Measurements from ENCODE around the gene KRTAP1-3.
"Not testable (repeated sequence)": the region's sequence is repeated elsewhere in the genome, so short reads cannot be mapped to it uniquely, and the experiment has no call there.

Gene KRTAP1-3

DNA sequence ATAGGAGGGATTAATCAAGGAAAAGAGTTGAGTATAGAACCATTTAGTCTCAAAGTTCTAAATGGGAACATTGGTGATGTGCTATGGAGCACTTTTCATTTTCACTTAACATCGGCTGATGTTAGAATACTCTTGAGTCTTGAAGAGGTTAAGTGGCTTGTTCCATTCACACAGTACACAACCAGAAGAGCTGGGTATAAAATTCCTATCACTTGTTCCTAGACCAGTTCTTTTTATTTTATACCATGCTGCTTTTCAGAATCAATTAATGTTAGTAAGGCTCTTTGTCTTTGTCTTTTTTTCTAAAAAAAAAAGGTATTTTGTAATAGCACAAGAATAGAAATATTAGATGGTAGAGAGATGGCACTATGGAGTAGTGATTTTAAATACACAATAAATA, 8.3 kb upstream of the KRTAP1-3 start:
- no peak overlapping the region for H3K27ac ChIP-seq
- TF ChIP-seq ZFX (IDR thresholded peaks at IDR 0.05) = no peak
- TF ChIP-seq, protein P1, sequence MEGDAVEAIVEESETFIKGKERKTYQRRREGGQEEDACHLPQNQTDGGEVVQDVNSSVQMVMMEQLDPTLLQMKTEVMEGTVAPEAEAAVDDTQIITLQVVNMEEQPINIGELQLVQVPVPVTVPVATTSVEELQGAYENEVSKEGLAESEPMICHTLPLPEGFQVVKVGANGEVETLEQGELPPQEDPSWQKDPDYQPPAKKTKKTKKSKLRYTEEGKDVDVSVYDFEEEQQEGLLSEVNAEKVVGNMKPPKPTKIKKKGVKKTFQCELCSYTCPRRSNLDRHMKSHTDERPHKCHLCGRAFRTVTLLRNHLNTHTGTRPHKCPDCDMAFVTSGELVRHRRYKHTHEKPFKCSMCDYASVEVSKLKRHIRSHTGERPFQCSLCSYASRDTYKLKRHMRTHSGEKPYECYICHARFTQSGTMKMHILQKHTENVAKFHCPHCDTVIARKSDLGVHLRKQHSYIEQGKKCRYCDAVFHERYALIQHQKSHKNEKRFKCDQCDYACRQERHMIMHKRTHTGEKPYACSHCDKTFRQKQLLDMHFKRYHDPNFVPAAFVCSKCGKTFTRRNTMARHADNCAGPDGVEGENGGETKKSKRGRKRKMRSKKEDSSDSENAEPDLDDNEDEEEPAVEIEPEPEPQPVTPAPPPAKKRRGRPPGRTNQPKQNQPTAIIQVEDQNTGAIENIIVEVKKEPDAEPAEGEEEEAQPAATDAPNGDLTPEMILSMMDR (conservative IDR thresholded peaks at IDR 0.05) = no peak

GRCh38 chr17:41040783-41041571, 6.3 kb upstream of the KRTAP1-3 start, which contains the start of gene KRTAP1-1:
Gene KRTAP1-1, minus strand, starts transcription at chr17:41041450. Its CDS starts 53 bp downstream, at chr17:41041397.
- H3K27ac ChIP-seq = not testable (repeated sequence)

DNA sequence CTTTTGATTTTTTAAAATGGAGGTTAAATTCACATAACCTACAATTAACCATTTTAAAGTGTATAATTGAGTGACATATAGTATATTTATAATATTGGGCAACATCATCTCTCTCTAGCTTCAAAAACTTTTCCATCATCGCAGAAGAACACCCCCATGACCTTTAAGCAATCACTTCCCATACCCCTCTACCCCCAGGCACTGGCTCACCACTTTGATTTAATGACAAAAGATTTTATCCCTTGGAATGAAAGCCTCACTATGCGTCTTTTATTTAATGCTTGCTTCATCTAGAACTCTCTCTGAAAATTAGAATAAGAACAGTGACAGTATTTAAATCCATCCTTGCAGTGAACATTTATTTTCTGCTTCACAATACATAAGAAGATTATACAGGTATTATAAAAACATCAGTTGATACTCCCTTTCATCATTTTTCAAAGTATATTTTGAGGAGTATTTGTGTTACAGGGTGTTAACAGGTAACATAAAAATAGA, 3.2 kb upstream of the KRTAP1-3 start:
- H3K27ac ChIP-seq = no peak overlapping the region
- TF ChIP-seq ZFX (IDR thresholded peaks at IDR 0.05) = no peak
- TF ChIP-seq, protein P1 (conservative IDR thresholded peaks at IDR 0.05) = no peak

- TF ChIP-seq, protein P1 (conservative IDR thresholded peaks at IDR 0.05) = no peak
- TF ChIP-seq ZFX (IDR thresholded peaks at IDR 0.05) = no peak
- no peak within 1 kb of the TSS for H3K27ac ChIP-seq
Measured at GRCh38 chr17:41029633-41030245, 4.9 kb downstream of the KRTAP1-3 start, which contains the start of gene KRTAP1-4. Gene KRTAP1-4, minus strand, starts transcription at chr17:41030195. Its CDS starts 117 bp downstream, at chr17:41030078.

DNA sequence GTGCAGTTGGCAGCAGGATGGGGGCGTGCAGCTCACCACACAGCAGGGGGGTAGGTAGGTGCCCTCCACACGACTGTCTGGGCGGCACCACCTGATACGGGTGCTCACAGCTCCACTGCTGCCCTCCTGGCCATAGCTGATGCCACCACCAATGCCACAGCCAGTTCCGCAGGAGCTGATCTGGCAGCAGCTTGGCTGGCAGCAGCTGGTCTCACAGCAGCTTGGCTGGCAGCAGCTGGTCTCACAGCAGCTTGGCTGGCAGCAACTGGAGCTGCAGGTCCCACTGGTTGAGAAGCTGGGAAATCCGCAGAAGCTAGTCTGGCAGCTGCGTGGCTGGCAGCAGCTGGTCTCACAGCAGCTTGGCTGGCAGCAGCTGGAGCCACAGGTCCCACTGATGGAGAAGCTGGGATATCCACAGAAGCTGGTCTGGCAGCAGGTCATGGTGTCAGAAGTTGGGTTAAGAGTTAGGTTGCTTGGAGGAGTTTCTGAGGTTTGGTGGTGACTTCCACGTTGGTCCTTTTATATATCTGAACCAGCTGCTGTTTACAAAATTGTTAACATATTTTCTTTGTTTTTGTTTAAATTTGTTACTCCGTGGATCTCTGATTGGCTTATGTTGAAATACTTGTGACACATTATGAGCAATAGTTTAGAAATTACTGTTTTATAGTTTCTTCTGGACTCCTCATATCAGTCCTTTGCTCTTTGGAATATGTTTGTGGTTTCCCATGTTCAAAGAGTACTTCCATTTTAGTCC, 7.8 kb downstream of the KRTAP1-3 start, which contains the start of gene KRTAP1-5:
TSS of gene KRTAP1-5 (minus strand) at position 494 of the 757 bp plus-strand sequence. CDS start at position 441, 53 bp downstream.
- TF ChIP-seq, protein P1 (conservative IDR thresholded peaks at IDR 0.05) = no peak
- TF ChIP-seq ZFX (IDR thresholded peaks at IDR 0.05) = no peak
- no peak within 1 kb of the TSS for H3K27ac ChIP-seq

GRCh38 chr17:41024697-41025096, 10.0 kb downstream of the KRTAP1-3 start:
- TF ChIP-seq ZFX (IDR thresholded peaks at IDR 0.05) = no peak
- TF ChIP-seq, protein P1 (conservative IDR thresholded peaks at IDR 0.05) = no peak
- H3K27ac ChIP-seq = no peak overlapping the region; the same call in 1 of the 2 replicates

GRCh38 chr17:41020336-41020735, 14.3 kb downstream of the KRTAP1-3 start:
- H3K27ac ChIP-seq = no peak overlapping the region
- TF ChIP-seq, protein P1 (conservative IDR thresholded peaks at IDR 0.05) = no peak
- no peak for TF ChIP-seq ZFX (IDR thresholded peaks at IDR 0.05)
